ENCODE measurements around the gene SPDYE3.
"Not testable (repeated sequence)": the region's sequence is repeated elsewhere in the genome, so short reads cannot be mapped to it uniquely, and the experiment has no call there.

Gene SPDYE3

GRCh38 chr7:100271716-100272537, 35.6 kb upstream of the SPDYE3 start:
- TF ChIP-seq CTCF (IDR thresholded peaks at IDR 0.05; ENCODE audit: insufficient read depth, low read depth, low read length, missing control alignments): peak; percentile 14
- peak overlapping the region; percentile 62 for H3K4me3 ChIP-seq (ENCODE audit: low read depth, low read length)
- DNase-seq (ENCODE audit: low read depth): peak; percentile 98

- DNase-seq (ENCODE audit: low read depth): not testable (repeated sequence)
- peak overlapping the region; percentile 62 for H3K4me3 ChIP-seq (ENCODE audit: low read depth, low read length)
These were observed 35.0 kb upstream of the SPDYE3 start for GRCh38 chr7:100272538-100272902.

GRCh38 chr7:100275120-100275519, 32.4 kb upstream of the SPDYE3 start:
- no peak for TF ChIP-seq CTCF (IDR thresholded peaks at IDR 0.05; ENCODE audit: insufficient read depth, low read depth, low read length, missing control alignments)
- no peak for DNase-seq (ENCODE audit: low read depth)
- H3K4me3 ChIP-seq (ENCODE audit: low read depth, low read length): no peak overlapping the region

- DNase-seq (ENCODE audit: low read depth); H3K4me3 ChIP-seq (ENCODE audit: low read depth, low read length): not testable (repeated sequence)
These were observed 31.4 kb upstream of the SPDYE3 start for GRCh38 chr7:100276126-100276525.

- not testable (repeated sequence) for DNase-seq (ENCODE audit: low read depth); H3K4me3 ChIP-seq (ENCODE audit: low read depth, low read length)
These were observed 25.4 kb upstream of the SPDYE3 start for GRCh38 chr7:100282069-100282608.

- not testable (repeated sequence) for DNase-seq (ENCODE audit: low read depth); H3K4me3 ChIP-seq (ENCODE audit: low read depth, low read length)
These were observed 24.4 kb upstream of the SPDYE3 start for GRCh38 chr7:100283147-100283546.

GRCh38 chr7:100287191-100287969, 20.1 kb upstream of the SPDYE3 start:
- not testable (repeated sequence) for DNase-seq (ENCODE audit: low read depth); H3K4me3 ChIP-seq (ENCODE audit: low read depth, low read length)

- not testable (repeated sequence) for DNase-seq (ENCODE audit: low read depth); H3K4me3 ChIP-seq (ENCODE audit: low read depth, low read length)
These were observed 19.2 kb upstream of the SPDYE3 start for GRCh38 chr7:100288258-100288657.

GRCh38 chr7:100292162-100292561, 15.3 kb upstream of the SPDYE3 start:
- DNase-seq (ENCODE audit: low read depth): peak; percentile 45
- H3K4me3 ChIP-seq (ENCODE audit: low read depth, low read length): not testable (repeated sequence)

- DNase-seq (ENCODE audit: low read depth); H3K4me3 ChIP-seq (ENCODE audit: low read depth, low read length): not testable (repeated sequence)
These were observed 12.2 kb upstream of the SPDYE3 start for GRCh38 chr7:100295269-100295668.

- H3K4me3 ChIP-seq (ENCODE audit: low read depth, low read length); DNase-seq (ENCODE audit: low read depth): not testable (repeated sequence)
These were observed 9.5 kb upstream of the SPDYE3 start for GRCh38 chr7:100297852-100298631.

GRCh38 chr7:100298632-100298895, 8.9 kb upstream of the SPDYE3 start:
- DNase-seq (ENCODE audit: low read depth); H3K4me3 ChIP-seq (ENCODE audit: low read depth, low read length): not testable (repeated sequence)

- DNase-seq (ENCODE audit: low read depth): not testable (repeated sequence)
These were observed 3.0 kb upstream of the SPDYE3 start for GRCh38 chr7:100304526-100304925.

GRCh38 chr7:100318329-100318728, 10.8 kb downstream of the SPDYE3 start:
- not testable (repeated sequence) for H3K4me3 ChIP-seq (ENCODE audit: low read depth, low read length); DNase-seq (ENCODE audit: low read depth)

More at GRCh38 chr7:100304526-100304925, 3.0 kb upstream of the SPDYE3 start:
- not testable (repeated sequence) for H3K4me3 ChIP-seq (ENCODE audit: low read depth, low read length)

GRCh38 chr7:100321648-100322047, 14.1 kb downstream of the SPDYE3 start:
- H3K4me3 ChIP-seq (ENCODE audit: low read depth, low read length); DNase-seq (ENCODE audit: low read depth): not testable (repeated sequence)

- peak; percentile 46 for DNase-seq (ENCODE audit: low read depth)
- not testable (repeated sequence) for H3K4me3 ChIP-seq (ENCODE audit: low read depth, low read length)
These were observed 16.7 kb downstream of the SPDYE3 start for GRCh38 chr7:100324194-100324593.
